HCT116 (cell line): ENCODE measurements around the gene FAM162A. TPM values are rescaled to one million over a fixed set of nuclear protein-coding genes. Genes with fewer than 3 reads are reported as not detected.

Experiments used
- ATAC-seq: fragments of 200-7000 bp; cut with Tn5 transposase; 2 replicates; pipeline ENCODE4 v1.9.1; 2020; ENCODE audit warnings: mild to moderate bottlenecking, moderate library complexity
- BruUV-seq: library from RNA; stranded (reverse); fragments of 400-500 nt; replicated peaks from 2 replicates; lab custom pipeline; 2021; lab: Mats Ljungman, UMichigan
- CTCF ChIA-PET: fragments of 300-600 bp; sonication (Branson Sonifier 250); formaldehyde crosslinking; loops from one replicate; lab custom pipeline; 2021; ENCODE audit warnings: antibody characterized with exemption; lab: Charles Lee
- POLR2A ChIA-PET: fragments of 300-600, 350-600 bp; sonication (Branson Sonifier 250); formaldehyde crosslinking; loops from one replicate; lab custom pipeline; 2021; ENCODE audit warnings: antibody characterized with exemption; lab: Charles Lee
- RAD21 ChIA-PET, 2 experiments: fragments of 300-600 bp; sonication (Branson Sonifier 250); formaldehyde crosslinking; loops; one replicate each; lab custom pipeline; 2023; ENCODE audit warnings: low total read pairs in 2 of 2; ENCODE audit not compliant: uncharacterized antibody in 2 of 2, unreplicated experiment in 2 of 2, low non-redundant PET in 1 of 2; lab: Charles Lee
- DNase-seq: peaks from one replicate; pipeline ENCODE4 v3.0.0-alpha.2; 2010; ENCODE audit warnings: low read depth, low spot score
- H2AFZ ChIP-seq: fragments of 200-600 bp; shearing (Covaris generic), sonication (generic); 2 replicates; pipeline ENCODE4 v1.6.1; 2017; ENCODE audit warnings: low read depth, mixed run types, mixed read lengths, antibody characterized with exemption, low read length; ENCODE audit not compliant: poor library complexity, severe bottlenecking
- H3K27ac ChIP-seq: 2 replicates; pipeline ENCODE4 v1.5.1; 2012; ENCODE audit warnings: low read depth, low read length
- H3K27me3 ChIP-seq: fragments of 200-600 bp; sonication (generic); 2 replicates; pipeline ENCODE4 v1.6.1; 2016; ENCODE audit warnings: mixed run types, low read length, mixed read lengths; ENCODE audit not compliant: insufficient read depth
- H3K36me3 ChIP-seq, 2 experiments: fragments of 200-500 bp in 1 of 2; fragments of 200-600 bp in 1 of 2; sonication (Bioruptor generic) in 1 of 2; sonication (generic) in 1 of 2; 2 replicates each; pipeline versions ENCODE4 v1.5.1 to v1.6.1; 2014 to 2016; ENCODE audit warnings: low read length in 2 of 2, inconsistent platforms in 1 of 2, mixed read lengths in 1 of 2, mixed run types in 1 of 2; ENCODE audit not compliant: insufficient read depth in 2 of 2, control insufficient read depth in 1 of 2
- H3K4me1 ChIP-seq, 2 experiments: fragments of 200-600 bp in 1 of 2; sonication (generic) in 1 of 2; 2 replicates each; pipeline versions ENCODE4 v1.5.1 to v1.6.1; 2012 to 2017; ENCODE audit warnings: low read length in 2 of 2, inconsistent platforms in 1 of 2, mild to moderate bottlenecking in 1 of 2, mixed read lengths in 1 of 2, mixed run types in 1 of 2, moderate library complexity in 1 of 2; ENCODE audit not compliant: insufficient read depth in 2 of 2, control insufficient read depth in 1 of 2
- H3K4me2 ChIP-seq: fragments of 200-600 bp; sonication (generic); 2 replicates; pipeline ENCODE4 v1.6.1; 2017; ENCODE audit warnings: mixed run types, low read length, mixed read lengths
- H3K4me3 ChIP-seq, 2 experiments: fragments of 200-600 bp in 1 of 2; sonication (generic) in 1 of 2; replicated peaks in 1 of 2; 2 replicates each; pipeline ENCODE4 v1.5.1; 2011 to 2016; ENCODE audit warnings: low read length in 2 of 2, control low read depth in 1 of 2, low read depth in 1 of 2, mild to moderate bottlenecking in 1 of 2, mixed read lengths in 1 of 2, mixed run types in 1 of 2
- H3K79me2 ChIP-seq: fragments of 200-600 bp; sonication (generic); 2 replicates; pipeline ENCODE4 v1.6.1; 2017; ENCODE audit warnings: mild to moderate bottlenecking, mixed run types, low read length, moderate library complexity, mixed read lengths; ENCODE audit not compliant: insufficient read depth
- H3K9ac ChIP-seq: fragments of 200-600 bp; sonication (generic); 2 replicates; pipeline ENCODE4 v1.6.1; 2016; ENCODE audit warnings: low read length, mixed read lengths
- H3K9me2 ChIP-seq: fragments of 200-600 bp; sonication (generic), shearing (Covaris generic); 2 replicates; pipeline ENCODE4 v1.6.1; 2017; ENCODE audit warnings: mixed run types, mild to moderate bottlenecking, moderate library complexity; ENCODE audit not compliant: insufficient read depth
- H3K9me3 ChIP-seq, 2 experiments: fragments of 200-500 bp in 1 of 2; fragments of 200-600 bp in 1 of 2; sonication (Bioruptor generic) in 1 of 2; sonication (generic) in 1 of 2; 2 replicates each; pipeline ENCODE4 v1.6.1; 2014 to 2017; ENCODE audit warnings: low read length in 2 of 2, mixed read lengths in 2 of 2, inconsistent platforms in 1 of 2, low read depth in 1 of 2, mild to moderate bottlenecking in 1 of 2, mixed run types in 1 of 2, moderate library complexity in 1 of 2; ENCODE audit not compliant: control insufficient read depth in 1 of 2, insufficient read depth in 1 of 2
- H4K20me1 ChIP-seq: fragments of 200-600 bp; sonication (generic), shearing (Covaris generic); 2 replicates; pipeline ENCODE4 v1.6.1; 2017; ENCODE audit warnings: mixed run types, mild to moderate bottlenecking, moderate library complexity; ENCODE audit not compliant: insufficient read depth
- CBX3 ChIP-seq: IDR thresholded peaks from 2 replicates; pipeline ENCODE4 v1.6.1; 2012; ENCODE audit warnings: low read depth
- CTCF ChIP-seq, 3 experiments: fragments of 200-600 bp in 1 of 3; sonication (generic) in 1 of 3; IDR thresholded peaks in 2 of 3; conservative IDR thresholded peaks in 1 of 3; 2 replicates each; pipeline ENCODE4 v1.5.1; 2012 to 2017; ENCODE audit warnings: low read depth in 2 of 3, low read length in 2 of 3, antibody characterized with exemption in 1 of 3, borderline replicate concordance in 1 of 3, control low read depth in 1 of 3, mild to moderate bottlenecking in 1 of 3, mixed read lengths in 1 of 3, mixed run types in 1 of 3, moderate library complexity in 1 of 3; ENCODE audit not compliant: insufficient read depth in 1 of 3
- EGR1 ChIP-seq: IDR thresholded peaks from 2 replicates; pipeline ENCODE4 v1.6.1; 2012; ENCODE audit warnings: low read depth
- ELF1 ChIP-seq: IDR thresholded peaks from 2 replicates; pipeline ENCODE4 v1.6.1; 2012; ENCODE audit warnings: low read depth, borderline replicate concordance
- EZH2 ChIP-seq: fragments of 200-600 bp; sonication (generic); IDR thresholded peaks from 2 replicates; pipeline ENCODE4 v1.6.1; 2017; ENCODE audit warnings: antibody characterized with exemption, mixed run types
- FOSL1 ChIP-seq: IDR thresholded peaks from 2 replicates; pipeline ENCODE4 v1.6.1; 2012; ENCODE audit warnings: low read depth
- MAX ChIP-seq: IDR thresholded peaks from 2 replicates; pipeline ENCODE4 v1.6.1; 2012
- POLR2AphosphoS5 ChIP-seq: IDR thresholded peaks from 2 replicates; pipeline ENCODE4 v1.6.1; 2011; ENCODE audit warnings: mild to moderate bottlenecking, low read depth, low read length, moderate library complexity
- RAD21 ChIP-seq: IDR thresholded peaks from 2 replicates; pipeline ENCODE4 v1.6.1; 2012; ENCODE audit warnings: low read depth, mild to moderate bottlenecking
- SP1 ChIP-seq: IDR thresholded peaks from 2 replicates; pipeline ENCODE4 v1.6.1; 2012; ENCODE audit warnings: low read depth
- SRF ChIP-seq: IDR thresholded peaks from 2 replicates; pipeline ENCODE4 v1.6.1; 2012; ENCODE audit warnings: low read depth
- TCF7L2 ChIP-seq: IDR thresholded peaks from 2 replicates; pipeline ENCODE4 v1.7.0; 2011; ENCODE audit warnings: borderline replicate concordance, inconsistent platforms; ENCODE audit not compliant: insufficient read depth, insufficient read length; ENCODE audit errors: extremely low read depth
- YY1 ChIP-seq: IDR thresholded peaks from 2 replicates; pipeline ENCODE4 v1.6.1; 2011; ENCODE audit warnings: low read length, low read depth, moderate library complexity, mild to moderate bottlenecking; ENCODE audit not compliant: insufficient replicate concordance; ENCODE audit errors: extremely low read depth
- ZBTB33 ChIP-seq: IDR thresholded peaks from 2 replicates; pipeline ENCODE4 v1.6.1; 2011; ENCODE audit warnings: mild to moderate bottlenecking, low read length, moderate library complexity; ENCODE audit not compliant: insufficient replicate concordance; ENCODE audit errors: extremely low read depth
- ZFX ChIP-seq: fragments of 450-650 bp; IDR thresholded peaks from 2 replicates; pipeline ENCODE4 v1.6.1; 2017
- ZNF274 ChIP-seq: fragments of 200-500 bp; sonication (Bioruptor generic); IDR thresholded peaks from 2 replicates; pipeline ENCODE4 v1.6.1; 2014; ENCODE audit warnings: mild to moderate bottlenecking, low read depth, low read length, inconsistent platforms
- intact Hi-C: fragments of 100-400 bp; cut with micrococcal nuclease; formaldehyde crosslinking; loops from 2 replicates; pipeline ENCODE4 v1.10.0; 2022
- total RNA-seq: library from RNA; stranded (reverse); gene quantifications from one replicate; pipeline ENCODE4 v1.2.1, GENCODE V29; 2021; ENCODE audit not compliant: unreplicated experiment
- TF ChIP-seq, protein P1 (sequence below): IDR thresholded peaks from 2 replicates; pipeline ENCODE4 v1.6.1; 2012; ENCODE audit warnings: low read depth
- TF ChIP-seq, protein P2 (sequence below): IDR thresholded peaks from 2 replicates; pipeline ENCODE4 v1.6.1; 2012

The FAM162A gene
- total RNA-seq, 1 experiment from 2014 or later = 74.1 TPM

DNA sequence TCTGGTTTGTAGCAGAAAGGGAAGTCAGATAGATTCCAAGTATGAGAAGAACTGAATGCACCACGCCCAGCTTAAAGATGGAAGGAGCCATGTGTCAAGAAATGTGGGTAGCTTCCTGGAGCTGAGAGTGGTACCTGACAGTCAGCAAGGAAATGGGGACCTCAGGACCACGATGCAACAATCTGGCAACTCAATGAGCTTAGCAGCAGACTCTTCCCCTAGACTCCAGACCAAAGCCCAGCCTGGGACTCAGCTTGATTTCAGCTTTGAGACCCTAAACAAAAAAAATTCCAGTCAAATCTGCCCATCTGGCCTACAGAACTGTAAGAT is 25.3 kb upstream of the FAM162A start:
- H3K4me2 ChIP-seq = no peak overlapping the region
- TF ChIP-seq EZH2 (no peak), CTCF (IDR thresholded peaks at IDR 0.05 in 2 of 3, conservative IDR thresholded peaks at IDR 0.05 in 1 of 3; ENCODE audit: borderline replicate concordance in 1 of 3, insufficient read depth in 1 of 3, low read depth in 2 of 3, low read length in 2 of 3) (no peak), ZNF274 (no peak), ZBTB33 (no peak), ZFX (no peak), ELF1 (no peak), RAD21 (no peak), CBX3 (no peak), SP1 (no peak), TCF7L2 (no peak), SRF (no peak), POLR2AphosphoS5 (no peak), FOSL1 (no peak), EGR1 (no peak), MAX (no peak), YY1 (no peak)
- TF ChIP-seq, protein P1, sequence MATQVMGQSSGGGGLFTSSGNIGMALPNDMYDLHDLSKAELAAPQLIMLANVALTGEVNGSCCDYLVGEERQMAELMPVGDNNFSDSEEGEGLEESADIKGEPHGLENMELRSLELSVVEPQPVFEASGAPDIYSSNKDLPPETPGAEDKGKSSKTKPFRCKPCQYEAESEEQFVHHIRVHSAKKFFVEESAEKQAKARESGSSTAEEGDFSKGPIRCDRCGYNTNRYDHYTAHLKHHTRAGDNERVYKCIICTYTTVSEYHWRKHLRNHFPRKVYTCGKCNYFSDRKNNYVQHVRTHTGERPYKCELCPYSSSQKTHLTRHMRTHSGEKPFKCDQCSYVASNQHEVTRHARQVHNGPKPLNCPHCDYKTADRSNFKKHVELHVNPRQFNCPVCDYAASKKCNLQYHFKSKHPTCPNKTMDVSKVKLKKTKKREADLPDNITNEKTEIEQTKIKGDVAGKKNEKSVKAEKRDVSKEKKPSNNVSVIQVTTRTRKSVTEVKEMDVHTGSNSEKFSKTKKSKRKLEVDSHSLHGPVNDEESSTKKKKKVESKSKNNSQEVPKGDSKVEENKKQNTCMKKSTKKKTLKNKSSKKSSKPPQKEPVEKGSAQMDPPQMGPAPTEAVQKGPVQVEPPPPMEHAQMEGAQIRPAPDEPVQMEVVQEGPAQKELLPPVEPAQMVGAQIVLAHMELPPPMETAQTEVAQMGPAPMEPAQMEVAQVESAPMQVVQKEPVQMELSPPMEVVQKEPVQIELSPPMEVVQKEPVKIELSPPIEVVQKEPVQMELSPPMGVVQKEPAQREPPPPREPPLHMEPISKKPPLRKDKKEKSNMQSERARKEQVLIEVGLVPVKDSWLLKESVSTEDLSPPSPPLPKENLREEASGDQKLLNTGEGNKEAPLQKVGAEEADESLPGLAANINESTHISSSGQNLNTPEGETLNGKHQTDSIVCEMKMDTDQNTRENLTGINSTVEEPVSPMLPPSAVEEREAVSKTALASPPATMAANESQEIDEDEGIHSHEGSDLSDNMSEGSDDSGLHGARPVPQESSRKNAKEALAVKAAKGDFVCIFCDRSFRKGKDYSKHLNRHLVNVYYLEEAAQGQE = no peak
- TF ChIP-seq, protein P2, sequence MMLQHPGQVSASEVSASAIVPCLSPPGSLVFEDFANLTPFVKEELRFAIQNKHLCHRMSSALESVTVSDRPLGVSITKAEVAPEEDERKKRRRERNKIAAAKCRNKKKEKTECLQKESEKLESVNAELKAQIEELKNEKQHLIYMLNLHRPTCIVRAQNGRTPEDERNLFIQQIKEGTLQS = no peak
- no peak overlapping the region for H3K9ac ChIP-seq
- peaks cover 3% of the 10 kb centered on the region; the same call in 1 of the 2 replicates for H4K20me1 ChIP-seq
- H3K36me3 ChIP-seq = peaks cover 10 to 17% of the 10 kb centered on the region in 2 experiments; a peak in 3 of 4 replicates
- intact Hi-C loops = loop anchor here (5.0 kb wide), 1 partner anchor 51 kb away; no protein-coding TSS in a partner anchor
- no peaks in the 10 kb centered on the region for H3K9me3 ChIP-seq
- RAD21 ChIA-PET = no interaction called here
- H3K27ac ChIP-seq = no peak overlapping the region
- H3K27me3 ChIP-seq = no peaks in the 10 kb centered on the region
- H3K9me2 ChIP-seq = no peaks in the 10 kb centered on the region
- ATAC-seq (no peak), DNase-seq (no peak)
- no peaks in the 10 kb centered on the region for H3K4me1 ChIP-seq
- no peak overlapping the region for H3K4me3 ChIP-seq
- CTCF ChIA-PET = interaction anchor here (0.6 kb wide), 2 partner anchors 8 to 365 kb away, joined by 3 read pairs; no protein-coding TSS in a partner anchor
- H3K79me2 ChIP-seq = no peaks in the 10 kb centered on the region
- BruUV-seq = no TSS peak
- H2AFZ ChIP-seq = no peak overlapping the region
- POLR2A ChIA-PET = no interaction called here
